Measurements from ENCODE around the gene SMIM30.
A peak's percentile ranks its signal among the peaks of the same experiment; 100 is the strongest.
"Not testable (repeated sequence)": the region's sequence is repeated elsewhere in the genome, so short reads cannot be mapped to it uniquely, and the experiment has no call there.

Gene SMIM30

GRCh38 chr7:113141803-113142202 is 23.4 kb upstream of the SMIM30 start:
- Histone ChIP-seq H3K36me3 (ENCODE audit: control insufficient read depth in 5 of 5, insufficient read depth in 5 of 5, low read length in 5 of 5) (no peaks in the 10 kb centered on the region), H3K9me3 (ENCODE audit: control insufficient read depth in 5 of 5, low read length in 5 of 5) (no peaks in the 10 kb centered on the region), H3K4me3 (ENCODE audit: low read depth in 1 of 5, low read length in 5 of 5) (no peak overlapping the region), H3K27ac (ENCODE audit: low read depth, low read length) (no peak overlapping the region), H3K4me1 (ENCODE audit: control insufficient read depth in 5 of 5, insufficient read depth in 5 of 5, low read length in 5 of 5) (no peaks in the 10 kb centered on the region), H3K27me3 (ENCODE audit: control insufficient read depth in 5 of 5, insufficient read depth in 4 of 5, low read length in 5 of 5) (no peaks in the 10 kb centered on the region), H3K9ac (ENCODE audit: low read length in 5 of 5) (no peak overlapping the region)

GRCh38 chr7:113140956-113141355 is 22.6 kb upstream of the SMIM30 start:
- no peaks in the 10 kb centered on the region for H3K27me3 ChIP-seq (ENCODE audit: control insufficient read depth in 5 of 5, insufficient read depth in 4 of 5, low read length in 5 of 5)

GRCh38 chr7:113137241-113137640 is 18.9 kb upstream of the SMIM30 start:
- H3K9me3 ChIP-seq (ENCODE audit: control insufficient read depth in 5 of 5, low read length in 5 of 5) = no peaks in the 10 kb centered on the region
- H3K4me3 ChIP-seq (ENCODE audit: low read depth in 1 of 5, low read length in 5 of 5) = no peak overlapping the region
- H3K36me3 ChIP-seq (ENCODE audit: control insufficient read depth in 5 of 5, insufficient read depth in 5 of 5, low read length in 5 of 5) = no peaks in the 10 kb centered on the region
- no peaks in the 10 kb centered on the region for H3K4me1 ChIP-seq (ENCODE audit: control insufficient read depth in 5 of 5, insufficient read depth in 5 of 5, low read length in 5 of 5)
- no peaks in the 10 kb centered on the region for H3K27me3 ChIP-seq (ENCODE audit: control insufficient read depth in 5 of 5, insufficient read depth in 4 of 5, low read length in 5 of 5)
- H3K27ac ChIP-seq (ENCODE audit: low read depth, low read length) = no peak overlapping the region
- H3K9ac ChIP-seq (ENCODE audit: low read length in 5 of 5) = no peak overlapping the region

More at GRCh38 chr7:113140956-113141355, 22.6 kb upstream of the SMIM30 start:
- Histone ChIP-seq H3K27ac (ENCODE audit: low read depth, low read length) (no peak overlapping the region), H3K4me3 (ENCODE audit: low read depth in 1 of 5, low read length in 5 of 5) (no peak overlapping the region), H3K9me3 (ENCODE audit: control insufficient read depth in 5 of 5, low read length in 5 of 5) (no peaks in the 10 kb centered on the region), H3K9ac (ENCODE audit: low read length in 5 of 5) (no peak overlapping the region), H3K36me3 (ENCODE audit: control insufficient read depth in 5 of 5, insufficient read depth in 5 of 5, low read length in 5 of 5) (no peaks in the 10 kb centered on the region), H3K4me1 (ENCODE audit: control insufficient read depth in 5 of 5, insufficient read depth in 5 of 5, low read length in 5 of 5) (no peaks in the 10 kb centered on the region)

GRCh38 chr7:113134025-113134424 is 15.7 kb upstream of the SMIM30 start:
- Histone ChIP-seq H3K36me3 (ENCODE audit: control insufficient read depth in 5 of 5, insufficient read depth in 5 of 5, low read length in 5 of 5) (no peaks in the 10 kb centered on the region), H3K4me1 (ENCODE audit: control insufficient read depth in 5 of 5, insufficient read depth in 5 of 5, low read length in 5 of 5) (no peaks in the 10 kb centered on the region), H3K4me3 (ENCODE audit: low read depth in 1 of 5, low read length in 5 of 5) (no peak overlapping the region), H3K27ac (ENCODE audit: low read depth, low read length) (no peak overlapping the region), H3K9me3 (ENCODE audit: control insufficient read depth in 5 of 5, low read length in 5 of 5) (no peaks in the 10 kb centered on the region), H3K9ac (ENCODE audit: low read length in 5 of 5) (no peak overlapping the region), H3K27me3 (ENCODE audit: control insufficient read depth in 5 of 5, insufficient read depth in 4 of 5, low read length in 5 of 5) (no peaks in the 10 kb centered on the region)

- no peak overlapping the region for H3K27ac ChIP-seq (ENCODE audit: low read depth, low read length)
- H3K4me1 ChIP-seq (ENCODE audit: control insufficient read depth in 5 of 5, insufficient read depth in 5 of 5, low read length in 5 of 5) = no peaks in the 10 kb centered on the region
- no peaks in the 10 kb centered on the region for H3K27me3 ChIP-seq (ENCODE audit: control insufficient read depth in 5 of 5, insufficient read depth in 4 of 5, low read length in 5 of 5)
- H3K36me3 ChIP-seq (ENCODE audit: control insufficient read depth in 5 of 5, insufficient read depth in 5 of 5, low read length in 5 of 5) = no peaks in the 10 kb centered on the region
- H3K9me3 ChIP-seq (ENCODE audit: control insufficient read depth in 5 of 5, low read length in 5 of 5) = no peaks in the 10 kb centered on the region
- no peak overlapping the region for H3K4me3 ChIP-seq (ENCODE audit: low read depth in 1 of 5, low read length in 5 of 5)
- no peak overlapping the region for H3K9ac ChIP-seq (ENCODE audit: low read length in 5 of 5)
Measured at GRCh38 chr7:113131367-113131766, 13.0 kb upstream of the SMIM30 start.

- no peaks in the 10 kb centered on the region for H3K36me3 ChIP-seq (ENCODE audit: control insufficient read depth in 5 of 5, insufficient read depth in 5 of 5, low read length in 5 of 5)
- H3K27ac ChIP-seq (ENCODE audit: low read depth, low read length) = no peak overlapping the region
- no peak overlapping the region for H3K4me3 ChIP-seq (ENCODE audit: low read depth in 1 of 5, low read length in 5 of 5)
- no peaks in the 10 kb centered on the region for H3K9me3 ChIP-seq (ENCODE audit: control insufficient read depth in 5 of 5, low read length in 5 of 5)
- H3K4me1 ChIP-seq (ENCODE audit: control insufficient read depth in 5 of 5, insufficient read depth in 5 of 5, low read length in 5 of 5) = no peaks in the 10 kb centered on the region
- H3K9ac ChIP-seq (ENCODE audit: low read length in 5 of 5) = no peak overlapping the region
- H3K27me3 ChIP-seq (ENCODE audit: control insufficient read depth in 5 of 5, insufficient read depth in 4 of 5, low read length in 5 of 5) = no peaks in the 10 kb centered on the region
Measured at GRCh38 chr7:113128031-113128430, 9.7 kb upstream of the SMIM30 start.

GRCh38 chr7:113125728-113126127 is 7.4 kb upstream of the SMIM30 start:
- H3K36me3 ChIP-seq (ENCODE audit: control insufficient read depth in 5 of 5, insufficient read depth in 5 of 5, low read length in 5 of 5) = no peaks in the 10 kb centered on the region

GRCh38 chr7:113122744-113123143 is 4.4 kb upstream of the SMIM30 start:
- no peak overlapping the region for H3K9ac ChIP-seq (ENCODE audit: low read length in 5 of 5)
- H3K27me3 ChIP-seq (ENCODE audit: control insufficient read depth in 5 of 5, insufficient read depth in 4 of 5, low read length in 5 of 5) = no peaks in the 10 kb centered on the region

More at GRCh38 chr7:113125728-113126127, 7.4 kb upstream of the SMIM30 start:
- no peak overlapping the region for H3K4me3 ChIP-seq (ENCODE audit: low read depth in 1 of 5, low read length in 5 of 5)
- H3K9me3 ChIP-seq (ENCODE audit: control insufficient read depth in 5 of 5, low read length in 5 of 5) = no peaks in the 10 kb centered on the region
- H3K4me1 ChIP-seq (ENCODE audit: control insufficient read depth in 5 of 5, insufficient read depth in 5 of 5, low read length in 5 of 5) = no peaks in the 10 kb centered on the region
- H3K27me3 ChIP-seq (ENCODE audit: control insufficient read depth in 5 of 5, insufficient read depth in 4 of 5, low read length in 5 of 5) = no peaks in the 10 kb centered on the region
- no peak overlapping the region for H3K9ac ChIP-seq (ENCODE audit: low read length in 5 of 5)
- H3K27ac ChIP-seq (ENCODE audit: low read depth, low read length) = no peak overlapping the region

GRCh38 chr7:113120647-113121046 is 2.3 kb upstream of the SMIM30 start:
- Histone ChIP-seq H3K9me3 (ENCODE audit: control insufficient read depth in 5 of 5, low read length in 5 of 5) (no peaks in the 10 kb centered on the region), H3K9ac (ENCODE audit: low read length in 5 of 5) (no peak overlapping the region), H3K4me3 (ENCODE audit: low read depth in 1 of 5, low read length in 5 of 5) (no peak overlapping the region), H3K27me3 (ENCODE audit: control insufficient read depth in 5 of 5, insufficient read depth in 4 of 5, low read length in 5 of 5) (no peaks in the 10 kb centered on the region), H3K4me1 (ENCODE audit: control insufficient read depth in 5 of 5, insufficient read depth in 5 of 5, low read length in 5 of 5) (peaks cover 0 to 14% (median 10%) of the 10 kb centered on the region in 5 donors), H3K27ac (ENCODE audit: low read depth, low read length) (no peak overlapping the region), H3K36me3 (ENCODE audit: control insufficient read depth in 5 of 5, insufficient read depth in 5 of 5, low read length in 5 of 5) (peaks cover 0 to 6% (median 4%) of the 10 kb centered on the region in 5 donors)

More at GRCh38 chr7:113122744-113123143, 4.4 kb upstream of the SMIM30 start:
- Histone ChIP-seq H3K4me1 (ENCODE audit: control insufficient read depth in 5 of 5, insufficient read depth in 5 of 5, low read length in 5 of 5) (peaks cover 0 to 9% (median 8%) of the 10 kb centered on the region in 5 donors), H3K9me3 (ENCODE audit: control insufficient read depth in 5 of 5, low read length in 5 of 5) (no peaks in the 10 kb centered on the region), H3K36me3 (ENCODE audit: control insufficient read depth in 5 of 5, insufficient read depth in 5 of 5, low read length in 5 of 5) (no peaks in the 10 kb centered on the region), H3K27ac (ENCODE audit: low read depth, low read length) (no peak overlapping the region), H3K4me3 (ENCODE audit: low read depth in 1 of 5, low read length in 5 of 5) (no peak overlapping the region)

GRCh38 chr7:113119429-113119828 is 1.1 kb upstream of the SMIM30 start:
- H3K9me3 ChIP-seq (ENCODE audit: control insufficient read depth in 5 of 5, low read length in 5 of 5) = no peaks in the 10 kb centered on the region
- H3K4me1 ChIP-seq (ENCODE audit: control insufficient read depth in 5 of 5, insufficient read depth in 5 of 5, low read length in 5 of 5) = peaks cover 0 to 14% (median 10%) of the 10 kb centered on the region in 5 donors
- H3K36me3 ChIP-seq (ENCODE audit: control insufficient read depth in 5 of 5, insufficient read depth in 5 of 5, low read length in 5 of 5) = peaks cover 0 to 13% (median 4%) of the 10 kb centered on the region in 5 donors
- H3K9ac ChIP-seq (ENCODE audit: low read length in 5 of 5) = no peak overlapping the region
- H3K27me3 ChIP-seq (ENCODE audit: control insufficient read depth in 5 of 5, insufficient read depth in 4 of 5, low read length in 5 of 5) = no peaks in the 10 kb centered on the region
- H3K4me3 ChIP-seq (ENCODE audit: low read depth in 1 of 5, low read length in 5 of 5) = peak overlapping the region in 1 of 5 donors; percentile 92
- no peak overlapping the region for H3K27ac ChIP-seq (ENCODE audit: low read depth, low read length)

- H3K27me3 ChIP-seq (ENCODE audit: control insufficient read depth in 5 of 5, insufficient read depth in 4 of 5, low read length in 5 of 5); H3K27ac ChIP-seq (ENCODE audit: low read depth, low read length); H3K9me3 ChIP-seq (ENCODE audit: control insufficient read depth in 5 of 5, low read length in 5 of 5); H3K9ac ChIP-seq (ENCODE audit: low read length in 5 of 5): not testable (repeated sequence)
- peaks cover 4 to 16% (median 6%) of the 10 kb centered on the region in 5 donors for H3K36me3 ChIP-seq (ENCODE audit: control insufficient read depth in 5 of 5, insufficient read depth in 5 of 5, low read length in 5 of 5)
- H3K4me3 ChIP-seq (ENCODE audit: low read depth in 1 of 5, low read length in 5 of 5) = peak overlapping the region in 4 of 5 donors; percentile 74 to 92 (median 82)
- peaks cover 0 to 17% (median 10%) of the 10 kb centered on the region in 5 donors for H3K4me1 ChIP-seq (ENCODE audit: control insufficient read depth in 5 of 5, insufficient read depth in 5 of 5, low read length in 5 of 5)
Measured at GRCh38 chr7:113117374-113117774, 980 bp downstream of the SMIM30 start.

Data from subcutaneous abdominal adipose tissue (tissue), 5 donors.